ENCODE results near the gene OR7D2. TPM values are rescaled to one million over a fixed set of nuclear protein-coding genes. Genes with fewer than 3 reads are reported as not detected.

The OR7D2 gene
- total RNA-seq, 1 donor from 2014 or later: not detected

- peaks cover 9% of the 10 kb centered on the region for H3K4me1 ChIP-seq
- H3K9me3 ChIP-seq: peaks cover 6% of the 10 kb centered on the region
These were observed 27.4 kb upstream of the OR7D2 start for GRCh38 chr19:9151367-9151766.

GRCh38 chr19:9155591-9155990 lies 23.2 kb upstream of the OR7D2 start:
- no peak for TF ChIP-seq POLR2AphosphoS5 (IDR thresholded peaks at IDR 0.05; ENCODE audit: insufficient read depth in 1 of 2, low read depth in 1 of 2)
- TF ChIP-seq, protein P1, sequence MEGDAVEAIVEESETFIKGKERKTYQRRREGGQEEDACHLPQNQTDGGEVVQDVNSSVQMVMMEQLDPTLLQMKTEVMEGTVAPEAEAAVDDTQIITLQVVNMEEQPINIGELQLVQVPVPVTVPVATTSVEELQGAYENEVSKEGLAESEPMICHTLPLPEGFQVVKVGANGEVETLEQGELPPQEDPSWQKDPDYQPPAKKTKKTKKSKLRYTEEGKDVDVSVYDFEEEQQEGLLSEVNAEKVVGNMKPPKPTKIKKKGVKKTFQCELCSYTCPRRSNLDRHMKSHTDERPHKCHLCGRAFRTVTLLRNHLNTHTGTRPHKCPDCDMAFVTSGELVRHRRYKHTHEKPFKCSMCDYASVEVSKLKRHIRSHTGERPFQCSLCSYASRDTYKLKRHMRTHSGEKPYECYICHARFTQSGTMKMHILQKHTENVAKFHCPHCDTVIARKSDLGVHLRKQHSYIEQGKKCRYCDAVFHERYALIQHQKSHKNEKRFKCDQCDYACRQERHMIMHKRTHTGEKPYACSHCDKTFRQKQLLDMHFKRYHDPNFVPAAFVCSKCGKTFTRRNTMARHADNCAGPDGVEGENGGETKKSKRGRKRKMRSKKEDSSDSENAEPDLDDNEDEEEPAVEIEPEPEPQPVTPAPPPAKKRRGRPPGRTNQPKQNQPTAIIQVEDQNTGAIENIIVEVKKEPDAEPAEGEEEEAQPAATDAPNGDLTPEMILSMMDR (IDR thresholded peaks at IDR 0.05): no peak
- TF ChIP-seq POLR2A (IDR thresholded peaks at IDR 0.05): no peak
- Histone ChIP-seq H3K4me3 (no peak overlapping the region), H3K27ac (no peak overlapping the region), H3K27me3 (no peaks in the 10 kb centered on the region), H3K36me3 (peaks cover 6 to 61% of the 10 kb centered on the region in 2 donors), H3K4me1 (peaks cover 1% of the 10 kb centered on the region), H3K9me3 (peaks cover 6% of the 10 kb centered on the region)
- intact Hi-C loops (cut with DNase I): no loop called here
- no peak for DNase-seq (ENCODE audit: extremely low spot score in 2 of 2)

More at GRCh38 chr19:9151367-9151766, 27.4 kb upstream of the OR7D2 start:
- Histone ChIP-seq H3K27me3 (no peaks in the 10 kb centered on the region), H3K36me3 (peaks cover 0 to 33% of the 10 kb centered on the region in 2 donors), H3K27ac (no peak overlapping the region), H3K4me3 (no peak overlapping the region)
- no peak for DNase-seq (ENCODE audit: extremely low spot score in 2 of 2)
- TF ChIP-seq, protein P1 (IDR thresholded peaks at IDR 0.05): no peak
- no peak for TF ChIP-seq POLR2AphosphoS5 (IDR thresholded peaks at IDR 0.05; ENCODE audit: insufficient read depth in 1 of 2, low read depth in 1 of 2)
- no peak for TF ChIP-seq POLR2A (IDR thresholded peaks at IDR 0.05)
- intact Hi-C loops (cut with DNase I): no loop called here

GRCh38 chr19:9156304-9156703 lies 22.5 kb upstream of the OR7D2 start:
- Histone ChIP-seq H3K9me3 (peaks cover 6% of the 10 kb centered on the region), H3K4me1 (no peaks in the 10 kb centered on the region), H3K27me3 (no peaks in the 10 kb centered on the region), H3K27ac (no peak overlapping the region), H3K4me3 (no peak overlapping the region), H3K36me3 (peaks cover 10 to 68% of the 10 kb centered on the region in 2 donors)
- no peak for DNase-seq (ENCODE audit: extremely low spot score in 2 of 2)
- no peak for TF ChIP-seq POLR2A (IDR thresholded peaks at IDR 0.05)
- no peak for TF ChIP-seq POLR2AphosphoS5 (IDR thresholded peaks at IDR 0.05; ENCODE audit: insufficient read depth in 1 of 2, low read depth in 1 of 2)
- TF ChIP-seq, protein P1 (IDR thresholded peaks at IDR 0.05): no peak
- intact Hi-C loops (cut with DNase I): no loop called here

DNA sequence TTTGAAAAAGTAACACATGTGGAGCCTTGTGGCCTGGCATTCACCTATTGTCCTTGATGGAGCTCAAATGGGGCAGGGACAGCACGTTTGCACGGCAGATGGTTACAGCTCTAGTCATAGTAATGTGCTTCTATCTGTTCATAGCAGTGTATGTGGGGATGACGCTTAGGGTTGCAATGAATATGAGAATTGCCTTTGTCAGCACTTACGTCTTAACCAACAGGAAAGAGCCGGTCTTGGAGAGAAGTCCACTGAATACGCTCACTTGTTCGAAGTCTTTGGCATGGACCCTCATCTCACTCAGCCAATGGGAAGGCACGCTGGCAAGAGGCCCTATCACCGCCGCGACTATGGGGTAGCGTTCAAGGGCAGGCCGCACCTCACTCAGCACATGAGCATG lies 18.9 kb upstream of the OR7D2 start:
- H3K36me3 ChIP-seq: peaks cover 10 to 95% of the 10 kb centered on the region in 2 donors
- TF ChIP-seq, protein P1 (IDR thresholded peaks at IDR 0.05): no peak
- TF ChIP-seq POLR2AphosphoS5 (IDR thresholded peaks at IDR 0.05; ENCODE audit: insufficient read depth in 1 of 2, low read depth in 1 of 2): no peak
- TF ChIP-seq POLR2A (IDR thresholded peaks at IDR 0.05): no peak
- intact Hi-C loops (cut with DNase I): no loop called here
- no peaks in the 10 kb centered on the region for H3K4me1 ChIP-seq
- H3K4me3 ChIP-seq: no peak overlapping the region
- H3K9me3 ChIP-seq: peaks cover 6% of the 10 kb centered on the region
- no peak for DNase-seq (ENCODE audit: extremely low spot score in 2 of 2)
- H3K27me3 ChIP-seq: no peaks in the 10 kb centered on the region
- H3K27ac ChIP-seq: no peak overlapping the region

- Histone ChIP-seq H3K36me3 (peaks cover 10 to 96% of the 10 kb centered on the region in 2 donors), H3K4me1 (no peaks in the 10 kb centered on the region), H3K9me3 (no peaks in the 10 kb centered on the region), H3K4me3 (no peak overlapping the region), H3K27ac (no peak overlapping the region), H3K27me3 (no peaks in the 10 kb centered on the region)
- intact Hi-C loops (cut with DNase I): no loop called here
- no peak for DNase-seq (ENCODE audit: extremely low spot score in 2 of 2)
- TF ChIP-seq POLR2A (IDR thresholded peaks at IDR 0.05) (no peak), POLR2AphosphoS5 (IDR thresholded peaks at IDR 0.05; ENCODE audit: insufficient read depth in 1 of 2, low read depth in 1 of 2) (no peak)
- TF ChIP-seq, protein P1 (IDR thresholded peaks at IDR 0.05): no peak
These were observed 17.4 kb upstream of the OR7D2 start for GRCh38 chr19:9161427-9161826.

All from vagina (tissue), 2 donors.